HL-60 (cell line): ENCODE results near the gene IFI30.

ENCODE experiments used
- CTCF ChIP-seq: IDR thresholded peaks from one replicate; pipeline ENCODE4 v1.5.1; 2011; ENCODE audit warnings: low read length, control low read depth, inconsistent platforms; ENCODE audit not compliant: insufficient read depth
- POLR2AphosphoS5 ChIP-seq: IDR thresholded peaks from 2 replicates; pipeline ENCODE4 v1.6.1; 2012; ENCODE audit warnings: low read depth

- no peak for TF ChIP-seq CTCF
- TF ChIP-seq POLR2AphosphoS5, result no peak
Measured at GRCh38 chr19:18220632-18221275, 47.1 kb downstream of the IFI30 start.
